ENCODE data around the gene ZNF385C.

GRCh38 chr17:42125565-42125964, 27.3 kb upstream of the ZNF385C start:
- TF ChIP-seq, protein P1, sequence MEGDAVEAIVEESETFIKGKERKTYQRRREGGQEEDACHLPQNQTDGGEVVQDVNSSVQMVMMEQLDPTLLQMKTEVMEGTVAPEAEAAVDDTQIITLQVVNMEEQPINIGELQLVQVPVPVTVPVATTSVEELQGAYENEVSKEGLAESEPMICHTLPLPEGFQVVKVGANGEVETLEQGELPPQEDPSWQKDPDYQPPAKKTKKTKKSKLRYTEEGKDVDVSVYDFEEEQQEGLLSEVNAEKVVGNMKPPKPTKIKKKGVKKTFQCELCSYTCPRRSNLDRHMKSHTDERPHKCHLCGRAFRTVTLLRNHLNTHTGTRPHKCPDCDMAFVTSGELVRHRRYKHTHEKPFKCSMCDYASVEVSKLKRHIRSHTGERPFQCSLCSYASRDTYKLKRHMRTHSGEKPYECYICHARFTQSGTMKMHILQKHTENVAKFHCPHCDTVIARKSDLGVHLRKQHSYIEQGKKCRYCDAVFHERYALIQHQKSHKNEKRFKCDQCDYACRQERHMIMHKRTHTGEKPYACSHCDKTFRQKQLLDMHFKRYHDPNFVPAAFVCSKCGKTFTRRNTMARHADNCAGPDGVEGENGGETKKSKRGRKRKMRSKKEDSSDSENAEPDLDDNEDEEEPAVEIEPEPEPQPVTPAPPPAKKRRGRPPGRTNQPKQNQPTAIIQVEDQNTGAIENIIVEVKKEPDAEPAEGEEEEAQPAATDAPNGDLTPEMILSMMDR (IDR thresholded peaks at IDR 0.05) = no peak
- no peak for TF ChIP-seq EZH2 (IDR thresholded peaks at IDR 0.05; ENCODE audit: borderline replicate concordance, insufficient read depth, low read depth, low read length, poor library complexity, severe bottlenecking)

Data from B cell (primary cell).